Activated CD4-positive, CD25-positive, alpha-beta regulatory T cell treated with anti-CD3 and anti-CD28 coated beads, Interleukin-2, amount 50 U/mL, for 72 hours (primary cell): Measurements from ENCODE around the gene RAB24.
A peak's percentile ranks its signal among the peaks of the same experiment; 100 is the strongest.

ENCODE experiments used
- DNase-seq: peaks from one replicate; pipeline ENCODE4 v3.0.0; 2021

RAB24 gene

GRCh38 chr5:177332896-177333260 is 29.4 kb upstream of the RAB24 start:
- no peak for DNase-seq

- DNase-seq: no peak
Observed at GRCh38 chr5:177332031-177332895, 28.7 kb upstream of the RAB24 start.

DNA sequence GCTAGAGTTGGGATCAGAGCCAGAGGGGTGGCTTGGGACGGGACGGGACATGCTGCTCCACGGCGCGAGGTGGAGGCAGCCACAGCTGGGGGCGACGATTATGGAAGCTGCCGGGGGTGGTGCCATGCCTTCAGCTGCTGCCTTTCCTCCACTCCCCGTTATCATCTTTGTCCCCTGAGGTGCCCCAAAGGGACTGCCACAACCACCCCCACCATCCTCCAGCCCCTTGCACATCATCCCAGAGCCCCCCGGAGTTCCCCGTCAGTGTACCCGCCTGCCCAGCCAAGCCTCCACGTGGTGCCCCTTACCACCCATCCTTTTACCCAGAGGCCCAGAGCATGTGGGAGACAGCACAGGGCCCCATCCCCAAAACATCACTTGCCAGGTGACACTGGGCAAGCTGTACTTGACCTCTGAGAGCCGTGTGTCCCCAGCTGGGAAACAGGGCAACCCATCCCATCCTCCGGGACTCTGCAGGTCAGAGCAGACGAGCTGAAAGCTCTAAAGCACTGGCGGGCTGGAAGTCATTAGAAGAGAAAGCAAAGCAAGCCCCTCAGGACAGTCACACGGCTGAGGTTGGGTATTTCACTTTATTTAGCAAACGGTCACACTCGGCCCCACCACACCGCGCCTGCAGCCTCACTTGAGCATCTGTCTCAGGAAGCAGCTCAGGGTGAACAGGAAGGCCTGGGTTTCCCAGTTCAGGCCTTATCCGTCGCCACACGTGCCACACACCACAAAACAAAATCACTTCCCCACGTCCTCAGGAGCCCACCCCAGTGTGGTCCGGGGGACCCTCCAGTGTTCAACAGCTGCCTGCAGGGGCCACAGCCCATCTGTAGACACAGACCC is 27.7 kb upstream of the RAB24 start:
- DNase-seq: no peak

DNA sequence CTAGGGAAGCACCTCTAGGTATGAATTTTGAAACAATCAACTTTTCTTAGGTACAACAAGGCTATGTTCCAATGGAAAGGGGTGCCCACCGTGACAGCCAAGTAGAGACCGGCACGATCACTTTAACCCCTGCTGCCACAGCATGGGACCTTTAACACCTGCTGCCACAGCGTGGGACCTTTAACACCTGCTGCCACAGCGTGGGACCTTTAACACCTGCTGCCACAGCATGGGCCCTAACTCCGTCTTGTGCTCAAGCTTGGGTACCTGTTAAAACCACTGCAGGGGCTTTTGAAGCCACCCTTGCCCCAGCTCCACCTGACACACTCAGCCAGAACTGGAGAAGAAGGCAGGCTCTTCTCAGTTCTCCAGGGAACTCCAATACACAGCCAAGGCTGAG is 26.4 kb upstream of the RAB24 start:
- no peak for DNase-seq

- no peak for DNase-seq
Observed at GRCh38 chr5:177328545-177329231, 25.2 kb upstream of the RAB24 start.

- DNase-seq: no peak
Observed at GRCh38 chr5:177327539-177328522, 24.3 kb upstream of the RAB24 start.

DNA sequence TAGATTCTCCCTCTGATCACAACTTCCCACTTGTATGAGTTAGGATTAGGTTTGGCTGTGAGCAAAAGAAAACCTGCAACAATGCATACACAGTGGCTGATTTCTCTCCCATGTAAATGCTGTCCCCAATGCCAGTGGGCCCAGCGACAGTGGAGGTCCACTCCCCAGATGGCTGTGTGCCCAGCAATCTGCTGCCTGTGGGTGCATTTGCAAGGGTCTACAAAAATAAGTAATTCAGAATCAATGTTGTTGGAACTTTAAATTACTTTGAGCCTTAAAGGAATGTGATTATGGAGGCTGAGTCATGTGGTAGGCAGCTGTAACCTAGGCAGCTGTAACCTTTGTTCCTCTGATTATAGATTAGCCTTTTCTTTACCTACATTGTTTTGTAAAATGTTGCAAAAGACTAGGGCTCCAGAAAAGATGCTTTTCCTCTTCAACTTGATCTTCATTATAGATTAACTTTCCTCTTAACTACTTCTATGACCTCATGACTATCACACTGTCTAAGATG is 22.4 kb upstream of the RAB24 start:
- no peak for DNase-seq

DNA sequence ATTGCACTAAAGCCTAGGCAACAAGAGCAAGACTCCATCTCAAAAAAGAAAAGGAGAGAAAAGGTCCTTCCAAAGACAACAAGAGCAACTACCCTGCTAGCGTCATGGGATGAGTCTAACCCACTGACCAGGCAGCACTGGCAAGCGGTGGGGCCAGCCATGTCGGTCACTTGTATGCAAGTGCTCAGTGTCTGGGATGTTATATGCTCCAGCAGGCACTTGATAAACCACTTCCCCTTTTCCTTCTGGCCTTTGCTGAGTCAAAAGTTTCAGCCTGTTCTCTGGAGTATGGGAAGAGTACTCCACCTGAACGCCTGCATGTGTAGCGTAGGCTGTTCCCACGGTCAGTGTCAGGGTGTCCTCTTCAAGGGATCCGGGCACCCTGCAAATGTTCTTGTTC is 17.4 kb upstream of the RAB24 start:
- DNase-seq: no peak

DNA sequence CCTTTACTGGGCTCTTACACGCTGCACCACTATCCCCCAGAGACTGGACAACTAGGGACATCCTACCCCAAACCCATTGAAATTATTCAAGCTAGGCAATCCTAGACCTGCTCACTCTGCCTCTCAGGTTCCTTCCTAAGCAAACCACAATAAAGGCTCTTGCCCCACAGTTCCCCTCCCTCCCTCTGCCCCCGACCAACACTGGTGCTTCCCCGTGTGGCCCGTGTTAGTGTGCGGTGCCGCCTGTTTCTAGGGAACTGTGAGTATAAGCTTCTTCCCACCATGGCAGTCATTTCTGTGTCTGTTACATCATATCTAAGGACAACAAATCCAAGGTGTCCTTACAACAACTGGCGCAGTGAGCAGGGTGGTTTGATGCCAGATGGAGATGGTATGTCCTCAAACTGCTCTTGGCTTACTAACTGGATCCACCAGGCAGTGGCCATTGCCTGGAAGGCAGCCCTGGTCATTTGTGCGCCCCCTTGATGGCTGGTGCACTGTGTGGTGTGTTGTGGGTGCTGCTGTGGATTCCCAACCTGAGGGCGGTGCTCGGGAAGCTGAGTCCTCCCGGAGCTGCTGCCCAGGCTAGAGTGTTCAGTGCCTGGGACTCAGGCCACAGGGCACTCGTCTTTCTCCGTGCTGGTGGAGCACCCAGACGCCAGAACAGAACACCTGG is 16.5 kb upstream of the RAB24 start:
- no peak for DNase-seq

DNA sequence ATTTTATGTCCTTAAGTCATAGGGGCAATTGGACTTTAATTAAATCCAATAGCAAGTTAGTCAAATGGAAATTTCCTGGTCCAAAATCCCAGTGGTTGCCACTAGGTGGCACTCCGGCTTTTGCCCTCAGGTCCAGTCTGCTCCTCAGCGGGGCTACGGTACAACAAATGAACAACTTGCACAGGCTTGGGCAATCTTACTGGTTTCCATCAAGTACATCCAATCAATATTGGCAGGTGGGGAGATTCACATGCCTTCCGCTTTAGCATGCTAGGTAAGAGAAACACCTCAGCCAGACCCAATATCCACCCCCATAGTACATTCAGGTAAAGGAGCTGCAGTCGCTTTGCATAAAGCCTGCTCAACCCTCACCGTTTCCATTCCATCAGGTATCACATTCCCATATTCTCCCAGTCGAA is 14.4 kb upstream of the RAB24 start:
- DNase-seq: peak; percentile 69

DNA sequence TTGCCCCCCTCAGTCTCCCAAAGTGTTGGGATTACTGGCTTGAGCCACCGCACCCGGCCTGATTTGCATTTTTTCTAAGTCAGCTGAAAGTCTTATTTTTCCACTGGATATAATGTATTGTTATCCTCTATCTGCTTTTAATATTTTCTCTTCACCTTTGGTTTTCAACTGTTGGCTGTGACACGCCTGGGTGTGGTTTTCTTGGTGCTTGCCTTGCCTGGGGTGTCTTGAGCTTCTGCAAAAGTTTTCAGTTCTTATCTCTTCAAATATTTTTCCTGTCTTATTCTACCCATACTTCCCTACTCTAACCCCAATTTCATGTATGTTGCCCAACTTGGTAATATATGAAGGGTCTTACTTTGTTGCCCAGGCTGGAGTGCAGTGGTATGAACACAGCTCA is 12.5 kb upstream of the RAB24 start:
- DNase-seq: no peak

DNA sequence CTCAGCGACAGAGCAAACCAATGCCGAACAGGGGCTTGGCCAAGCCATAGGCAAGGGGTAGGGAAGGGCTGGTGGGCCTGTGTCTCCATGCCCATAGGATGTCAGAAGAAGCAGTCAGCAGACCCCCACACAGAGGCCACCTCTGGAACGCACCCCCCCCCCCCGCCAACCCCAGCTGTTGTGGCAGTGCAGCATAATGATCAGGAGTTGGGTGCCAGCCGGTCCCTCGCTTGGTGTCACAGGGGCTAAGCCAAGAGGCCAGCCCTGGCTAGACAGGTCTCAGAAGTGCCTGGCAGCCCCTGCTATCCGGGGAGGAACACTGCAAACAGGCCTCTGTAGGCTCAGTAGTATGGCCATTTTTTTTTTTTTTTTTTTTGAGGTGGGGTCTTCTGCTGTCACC is 11.9 kb upstream of the RAB24 start:
- DNase-seq: no peak

DNA sequence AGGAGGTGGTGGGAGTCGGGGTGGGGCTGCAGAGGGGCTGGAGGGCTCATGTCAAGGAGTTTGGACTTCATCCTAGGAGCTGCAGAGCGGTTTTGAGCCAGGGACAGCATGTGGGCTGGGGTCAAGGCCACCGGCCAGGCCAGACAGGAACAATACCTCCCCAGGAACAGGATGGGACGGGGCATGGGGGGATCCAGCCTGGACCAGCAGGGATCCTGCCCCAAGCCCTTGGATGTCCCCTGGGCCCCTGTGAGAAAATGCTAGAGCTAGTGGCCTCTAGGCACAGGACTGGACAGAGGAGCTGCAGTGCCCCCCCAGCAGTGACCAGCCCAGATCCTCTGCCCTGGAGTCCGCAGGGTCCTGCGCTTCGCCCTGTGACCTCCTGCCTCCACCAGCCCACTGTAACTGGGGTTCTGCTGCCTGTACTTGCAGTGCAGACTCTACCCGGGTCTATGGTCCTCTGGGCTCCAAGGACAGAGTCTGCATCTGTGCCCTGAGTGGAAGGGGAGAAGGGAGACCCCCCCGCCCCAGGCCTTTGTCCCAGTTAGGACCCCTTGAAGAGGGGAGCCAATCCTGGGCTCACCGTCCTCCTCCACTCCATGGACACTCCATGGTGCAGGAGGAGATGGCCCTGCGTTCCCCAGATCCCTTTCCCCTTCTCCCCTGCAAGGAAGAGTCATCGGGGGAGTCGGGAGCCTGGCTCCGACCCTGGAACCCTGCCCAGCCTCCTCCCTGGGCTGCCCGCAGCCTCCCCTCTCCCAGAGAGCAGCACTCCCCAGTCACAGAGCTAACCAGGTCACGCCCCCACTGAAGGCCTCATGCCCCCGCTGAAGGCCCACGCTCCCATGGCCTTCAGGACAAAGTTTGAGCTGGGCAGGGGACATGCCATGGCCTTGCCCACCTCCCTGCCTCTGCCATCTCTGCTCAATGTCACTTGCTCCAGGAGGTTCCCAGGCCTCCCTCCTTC is 11.1 kb upstream of the RAB24 start:
- no peak for DNase-seq

GRCh38 chr5:177313561-177314259 is 10.2 kb upstream of the RAB24 start:
- no peak for DNase-seq

DNA sequence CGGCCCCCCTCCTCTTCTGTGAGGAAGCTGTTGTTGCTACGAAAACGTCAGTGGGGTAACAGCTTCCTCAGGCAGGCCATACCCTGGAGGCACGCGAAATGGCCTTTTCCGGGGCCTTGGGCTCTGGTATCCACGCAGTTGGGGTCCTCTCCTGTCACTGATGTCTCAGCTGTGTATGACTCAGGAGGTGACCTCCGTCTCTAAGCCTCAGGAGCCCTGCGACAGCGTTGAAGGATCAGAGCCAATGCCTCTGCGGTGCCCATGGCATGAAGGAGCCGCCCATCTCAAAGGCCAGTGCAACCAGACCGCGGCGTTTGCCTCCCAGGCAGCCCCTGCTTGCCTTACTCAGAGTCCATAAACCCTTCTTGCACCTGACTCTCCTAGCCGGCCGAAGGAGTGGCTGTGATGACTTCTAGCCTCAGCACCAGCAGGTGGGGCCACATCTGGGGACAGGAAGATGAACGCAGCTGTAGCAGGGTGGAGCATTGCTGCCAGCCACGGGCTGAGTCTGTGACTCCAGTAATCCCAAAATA is 9.2 kb upstream of the RAB24 start:
- DNase-seq: peak; percentile 47

GRCh38 chr5:177311723-177312648 is 8.5 kb upstream of the RAB24 start, which contains the start of gene MXD3:
MXD3 (minus strand) TSS chr5:177311898; CDS start chr5:177311830, 68 bp downstream.
- peak; percentile 94 for DNase-seq

- no peak for DNase-seq
Observed at GRCh38 chr5:177311392-177311722, 7.8 kb upstream of the RAB24 start.

DNA sequence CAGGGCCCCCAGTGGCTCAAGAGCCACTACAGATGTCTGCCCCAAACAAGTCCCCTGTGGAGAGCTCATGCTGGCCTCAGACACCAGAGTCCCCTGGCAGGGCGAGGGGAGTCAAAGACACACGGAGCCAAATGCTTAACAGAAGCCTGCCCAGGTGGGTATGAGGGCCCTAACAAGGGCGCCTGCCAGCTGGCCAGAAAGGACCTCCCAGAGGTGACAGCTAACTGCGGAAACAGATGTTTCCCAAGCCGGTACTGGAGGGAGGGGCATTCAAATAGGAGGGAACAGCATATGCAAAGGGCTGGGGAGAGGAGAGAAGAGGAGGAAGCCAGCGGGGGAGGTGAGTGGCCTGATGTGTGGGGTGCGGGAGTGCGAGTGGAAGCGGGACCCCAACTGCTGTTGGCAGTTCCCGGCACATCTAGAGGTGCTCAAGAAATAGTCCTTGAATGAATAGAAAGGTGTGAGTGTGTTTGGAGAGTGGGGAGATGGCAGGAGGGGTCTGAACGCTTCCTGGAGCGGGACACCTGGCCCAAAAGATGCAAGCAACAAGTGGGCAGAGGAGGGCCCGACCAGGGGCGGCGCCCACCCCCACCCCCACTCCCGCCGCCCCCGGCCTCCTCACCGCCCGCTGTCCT is 7.4 kb upstream of the RAB24 start:
- no peak for DNase-seq
